Measurements from ENCODE around the gene RPH3AL. TPM values are rescaled to one million over a fixed set of nuclear protein-coding genes. Genes with fewer than 3 reads are reported as not detected.

RPH3AL gene
- total and polyA plus RNA-seq, 3 donors from 2014 or later = 4.4 to 13.5 (median 6.5) TPM

- DNase-seq = no peak
- Histone ChIP-seq H3K4me1 (peaks cover 9% of the 10 kb centered on the region), H3K4me3 (no peak overlapping the region), H3K9me3 (no peaks in the 10 kb centered on the region), H3K27ac (no peak overlapping the region), H3K27me3 (no peaks in the 10 kb centered on the region), H3K36me3 (ENCODE audit: low read depth, missing control alignments) (no peaks in the 10 kb centered on the region)
- intact Hi-C loops (cut with DNase I; ENCODE audit: low total_unique reads) = no loop called here
- TF ChIP-seq POLR2A (IDR thresholded peaks at IDR 0.05) (no peak), CTCF (IDR thresholded peaks at IDR 0.05) (no peak)
- 90% methylated on average over 20 to 21 of the region's 21 CpGs for WGBS, 2 donors
Observed at GRCh38 chr17:326010-326621, 26.5 kb downstream of the RPH3AL start.

DNA sequence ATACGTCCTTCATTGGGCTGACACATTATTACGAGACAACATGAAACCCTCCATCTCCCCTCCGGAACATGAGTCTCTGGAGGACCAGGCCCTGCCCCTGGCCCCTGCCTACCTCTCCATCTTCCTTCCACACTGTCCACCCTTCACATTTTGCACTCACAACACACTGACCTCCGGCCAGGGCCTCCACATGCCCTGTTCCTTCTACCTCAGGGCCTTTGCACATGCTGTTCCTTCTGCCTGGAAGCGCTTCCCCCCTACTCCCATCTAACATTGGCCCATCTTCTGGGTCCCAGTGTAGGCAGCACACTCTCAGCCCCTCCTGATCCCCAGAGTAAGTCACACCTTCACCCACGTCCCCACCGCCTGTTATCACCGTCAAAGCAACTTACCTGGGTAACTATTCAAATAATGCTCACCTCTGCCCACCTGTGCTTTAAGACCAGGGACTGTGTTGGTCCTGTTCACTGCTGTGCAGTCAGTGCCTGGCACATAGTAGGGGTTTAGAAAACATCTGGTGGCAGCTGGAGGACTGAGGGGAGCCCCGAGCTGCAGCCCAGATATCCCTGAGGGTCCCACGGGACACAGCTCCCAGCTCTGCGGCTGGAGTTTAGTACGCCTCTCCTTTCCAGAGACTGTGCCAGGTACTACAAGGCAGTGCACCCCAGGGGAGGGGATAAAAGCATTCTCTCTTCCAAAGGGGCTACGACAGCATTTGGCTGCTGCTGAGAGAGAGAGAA, 27.2 kb downstream of the RPH3AL start:
- Histone ChIP-seq H3K27me3 (no peaks in the 10 kb centered on the region), H3K27ac (no peak overlapping the region), H3K9me3 (no peaks in the 10 kb centered on the region), H3K4me3 (no peak overlapping the region), H3K36me3 (ENCODE audit: low read depth, missing control alignments) (no peaks in the 10 kb centered on the region), H3K4me1 (peaks cover 2% of the 10 kb centered on the region)
- no peak for DNase-seq
- intact Hi-C loops (cut with DNase I; ENCODE audit: low total_unique reads) = no loop called here
- TF ChIP-seq POLR2A (IDR thresholded peaks at IDR 0.05) (no peak), CTCF (IDR thresholded peaks at IDR 0.05) (no peak)
- WGBS, 2 donors = 92 to 96% methylated on average over 10 to 13 of the region's 13 CpGs

DNA sequence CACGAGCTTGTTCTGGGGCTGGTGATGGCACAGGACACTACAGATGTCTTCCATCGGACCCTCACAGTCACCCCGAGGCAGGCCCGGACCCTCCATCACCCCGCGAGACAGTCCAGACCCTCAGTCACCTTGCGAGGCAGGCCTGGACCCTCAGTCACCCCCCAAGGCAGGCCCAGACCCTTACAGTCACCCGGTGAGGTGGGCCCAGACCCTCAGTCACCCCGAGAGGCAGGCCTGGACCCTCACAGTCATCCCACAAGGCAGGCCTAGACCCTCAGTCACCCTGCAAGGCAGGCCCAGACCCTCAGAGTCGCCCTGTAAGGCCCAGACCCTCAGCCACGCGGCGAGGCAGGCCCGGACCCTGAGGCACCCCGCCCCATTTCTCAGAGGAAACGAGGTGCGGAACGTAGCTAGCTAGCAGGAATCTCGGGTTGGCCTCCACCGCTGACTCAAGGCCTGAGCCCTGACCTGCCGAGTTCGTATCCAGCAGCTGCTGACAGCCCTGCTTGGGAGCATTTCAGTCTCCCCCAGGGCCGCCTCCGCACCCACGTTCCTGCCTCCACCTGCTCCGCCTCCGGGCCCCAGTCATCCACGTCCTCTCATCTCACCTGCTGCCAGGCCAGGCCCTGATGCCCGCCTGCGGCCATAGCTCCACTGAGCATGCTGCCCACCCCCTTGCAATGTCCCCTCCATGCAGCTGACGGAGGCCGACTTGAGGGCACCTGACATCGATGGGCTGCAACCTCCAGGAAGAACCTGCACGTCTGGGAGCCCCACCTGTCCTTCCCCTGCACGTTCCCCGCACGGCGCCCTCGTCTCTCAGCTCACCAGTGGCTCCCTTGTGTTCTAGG, 28.7 kb downstream of the RPH3AL start:
- DNase-seq = no peak
- Histone ChIP-seq H3K27ac (no peak overlapping the region), H3K36me3 (ENCODE audit: low read depth, missing control alignments) (no peaks in the 10 kb centered on the region), H3K4me3 (no peak overlapping the region), H3K9me3 (no peaks in the 10 kb centered on the region), H3K4me1 (no peaks in the 10 kb centered on the region), H3K27me3 (no peaks in the 10 kb centered on the region)
- intact Hi-C loops (cut with DNase I; ENCODE audit: low total_unique reads) = no loop called here
- 91 to 96% methylated on average over 23 to 39 of the region's 39 CpGs for WGBS, 2 donors
- no peak for TF ChIP-seq CTCF (IDR thresholded peaks at IDR 0.05)
- no peak for TF ChIP-seq POLR2A (IDR thresholded peaks at IDR 0.05)

DNA sequence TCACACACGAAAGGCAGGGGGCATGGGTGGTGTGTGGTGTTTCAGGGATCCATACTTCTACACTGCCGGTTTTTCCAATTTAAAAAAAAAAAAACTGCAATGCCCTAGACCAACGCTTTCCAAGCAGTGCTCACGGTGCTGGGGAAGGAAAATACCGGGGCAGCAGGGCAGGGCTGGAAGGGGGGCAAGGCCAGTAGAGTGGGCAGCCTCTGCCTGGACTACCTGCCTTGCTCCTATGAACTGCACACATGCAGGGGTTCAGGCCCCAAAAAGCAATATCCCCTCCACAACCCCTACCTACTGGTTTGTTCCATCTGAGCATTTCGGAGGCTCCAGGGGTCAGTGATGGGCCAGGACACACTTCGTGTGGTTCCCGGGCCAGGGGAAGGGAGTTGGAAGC, 29.4 kb downstream of the RPH3AL start:
- no peaks in the 10 kb centered on the region for H3K27me3 ChIP-seq
- H3K4me3 ChIP-seq = no peak overlapping the region
- no peaks in the 10 kb centered on the region for H3K9me3 ChIP-seq
- TF ChIP-seq POLR2A (IDR thresholded peaks at IDR 0.05) (no peak), CTCF (IDR thresholded peaks at IDR 0.05) (no peak)
- no peak for DNase-seq
- H3K36me3 ChIP-seq (ENCODE audit: low read depth, missing control alignments) = no peaks in the 10 kb centered on the region
- intact Hi-C loops (cut with DNase I; ENCODE audit: low total_unique reads) = no loop called here
- H3K4me1 ChIP-seq = no peaks in the 10 kb centered on the region
- H3K27ac ChIP-seq = no peak overlapping the region
- WGBS, 2 donors = 90 to 92% methylated on average over 6 to 8 of the region's 8 CpGs

All from testis (tissue), 3 donors.